GM19455 (cell line): Measurements from ENCODE around the gene RASA3.
"Not testable (repeated sequence)": the region's sequence is repeated elsewhere in the genome, so short reads cannot be mapped to it uniquely, and the experiment has no call there.

ENCODE experiments used
- ATAC-seq: cut with Tn5 transposase; IDR thresholded peaks from one replicate; pipeline ENCODE4 v1.9.1; 2021; ENCODE audit not compliant: unreplicated experiment

RASA3 gene

GRCh38 chr13:114128624-114129522 is 3.5 kb downstream of the RASA3 start:
- ATAC-seq = peak; percentile 56

DNA sequence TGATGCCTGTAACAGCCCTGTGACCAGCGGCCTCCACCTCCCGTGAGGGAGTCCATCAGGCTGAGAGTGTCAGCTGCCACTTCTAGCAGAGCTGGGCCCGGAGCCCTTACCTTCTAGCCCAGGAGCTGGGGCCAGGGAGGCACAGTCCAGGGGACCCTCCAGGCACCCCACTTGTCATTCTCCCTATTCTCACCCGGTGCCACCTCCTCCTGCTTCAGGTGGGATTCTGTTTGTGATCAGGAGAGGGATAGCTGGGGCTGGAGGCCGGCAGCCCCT is 4.1 kb downstream of the RASA3 start:
- ATAC-seq = no peak

DNA sequence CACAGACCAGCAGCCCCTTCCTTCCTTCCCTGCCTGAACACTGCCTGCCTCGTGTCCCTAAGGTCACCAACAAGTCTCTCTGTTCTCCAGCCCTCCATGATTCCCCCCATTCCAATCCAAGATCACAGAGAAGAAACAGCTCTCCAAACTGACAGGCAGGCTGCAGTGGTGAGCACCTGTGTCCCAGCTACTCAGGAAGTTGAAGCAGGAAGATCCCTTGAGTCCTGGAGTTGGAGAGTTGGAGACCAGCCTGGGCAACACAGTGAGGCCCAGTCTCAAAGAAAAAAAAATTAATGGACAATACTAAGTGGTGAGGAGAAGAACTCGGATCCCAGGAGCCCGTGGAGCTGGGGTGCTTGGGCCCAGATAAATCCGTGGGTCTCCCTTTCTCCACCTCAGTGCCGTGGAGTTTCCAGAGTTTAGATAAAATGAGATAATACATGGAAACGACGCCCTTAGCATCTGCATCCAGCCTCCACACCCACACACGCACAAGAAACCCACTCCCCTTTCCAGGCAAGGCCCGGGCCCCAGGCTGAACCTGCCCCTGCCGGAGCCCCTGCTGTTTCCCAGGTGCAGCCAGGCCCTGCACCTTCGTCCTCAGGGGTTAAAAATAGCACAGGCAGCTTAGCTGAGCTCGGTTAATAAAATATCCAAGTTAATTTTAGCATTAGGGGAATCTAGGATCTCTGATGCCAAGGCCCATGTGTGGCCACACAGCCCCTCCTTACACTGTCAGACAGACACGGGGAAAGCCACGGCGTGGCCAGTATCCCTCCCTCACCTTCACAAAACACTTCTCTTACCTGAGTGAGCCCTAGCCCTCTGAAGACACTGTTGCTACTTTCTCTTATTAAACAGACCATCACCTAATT is 4.7 kb downstream of the RASA3 start:
- no peak for ATAC-seq

DNA sequence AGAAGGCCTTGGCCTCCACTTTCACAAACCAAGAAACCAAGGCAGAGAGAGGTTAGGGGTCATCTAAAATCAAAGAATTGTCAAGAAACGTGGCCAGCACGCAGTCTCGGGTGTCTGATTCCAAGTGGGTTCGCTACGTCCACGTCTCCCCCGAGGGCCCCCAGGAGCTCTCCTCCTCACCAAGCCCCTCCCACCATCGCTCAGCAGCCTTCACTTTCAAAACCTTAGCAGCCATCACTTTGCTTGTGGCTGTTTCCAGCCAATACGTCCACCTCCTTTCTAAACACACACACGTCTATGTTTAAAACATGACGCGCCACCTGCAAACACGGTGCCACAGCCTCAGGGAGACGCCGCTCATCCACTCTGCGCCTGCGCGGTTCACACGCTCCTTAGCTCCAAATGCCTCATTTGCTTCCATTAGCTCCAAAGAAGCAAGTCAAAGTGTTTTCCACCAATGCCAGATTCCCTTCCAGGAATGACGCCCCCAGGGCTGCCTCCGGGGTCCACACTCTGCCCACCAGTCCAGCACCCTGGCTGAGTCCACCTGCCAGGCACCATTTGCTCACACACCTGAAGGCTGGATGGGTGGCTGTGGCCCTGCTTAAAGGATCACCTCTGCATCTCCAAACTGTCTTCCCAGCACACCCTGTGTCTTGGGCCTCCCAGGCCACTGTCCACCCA is 5.5 kb downstream of the RASA3 start:
- ATAC-seq = no peak

DNA sequence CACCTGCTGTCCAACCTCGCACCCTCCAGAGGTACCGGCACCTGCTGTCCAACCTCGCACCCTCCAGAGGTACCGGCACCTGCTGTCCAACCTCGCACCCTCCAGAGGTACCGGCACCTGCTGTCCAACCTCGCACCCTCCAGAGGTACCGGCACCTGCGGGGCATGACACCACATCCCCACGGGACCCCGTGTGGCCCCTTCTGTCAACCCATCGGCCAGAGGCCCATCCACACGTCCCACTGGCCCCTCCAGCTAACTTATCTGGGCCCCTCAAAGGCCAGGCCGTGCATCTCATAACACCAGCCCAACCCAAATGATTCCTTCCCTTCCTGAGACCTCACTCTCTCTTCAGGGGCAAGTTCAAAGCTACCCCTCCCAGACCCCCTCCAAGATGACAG is 6.3 kb downstream of the RASA3 start:
- ATAC-seq = not testable (repeated sequence)

- no peak for ATAC-seq
Measured at GRCh38 chr13:114125589-114125988, 6.8 kb downstream of the RASA3 start.

DNA sequence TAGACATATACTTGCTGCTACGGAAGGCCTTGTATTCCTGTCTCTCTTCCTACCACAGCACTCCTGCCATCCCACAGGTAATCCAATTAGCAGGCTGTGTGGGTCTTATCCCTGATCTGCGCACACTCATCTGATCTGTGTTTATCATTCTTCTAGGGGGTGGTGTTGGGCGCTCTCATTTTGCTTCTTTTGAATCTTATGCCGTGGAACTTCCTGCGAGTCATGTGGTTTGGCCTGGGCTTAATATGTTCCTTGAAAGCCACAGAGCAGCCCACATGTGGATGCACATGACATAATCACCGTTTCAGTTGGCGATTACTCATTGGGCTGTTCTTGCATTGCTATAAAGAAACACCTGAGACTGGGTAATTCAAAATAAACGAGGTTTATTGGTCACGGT is 7.5 kb downstream of the RASA3 start:
- no peak for ATAC-seq

- no peak for ATAC-seq
Measured at GRCh38 chr13:114124431-114124830, 8.0 kb downstream of the RASA3 start.

DNA sequence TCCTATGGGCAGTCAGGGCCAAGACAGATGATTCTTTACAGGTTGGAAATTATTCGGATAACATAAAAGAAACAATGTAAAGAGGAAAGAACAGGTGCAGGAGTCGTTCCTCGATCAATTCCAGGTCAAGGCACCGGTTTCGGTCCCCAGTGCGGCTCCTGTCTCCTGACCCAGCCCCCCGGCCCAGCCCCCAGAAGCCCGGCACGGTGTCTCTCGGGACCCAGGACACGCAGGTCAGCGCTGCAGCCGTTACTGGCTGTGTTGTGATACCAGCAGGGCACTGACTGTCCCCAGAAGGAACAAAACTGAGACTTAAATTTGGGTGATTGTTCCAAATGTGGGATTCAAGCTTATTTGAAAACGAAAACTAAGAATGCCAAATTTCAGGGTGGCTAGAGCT is 8.5 kb downstream of the RASA3 start:
- ATAC-seq = no peak

- ATAC-seq = no peak
Measured at GRCh38 chr13:114123448-114123847, 9.0 kb downstream of the RASA3 start.

DNA sequence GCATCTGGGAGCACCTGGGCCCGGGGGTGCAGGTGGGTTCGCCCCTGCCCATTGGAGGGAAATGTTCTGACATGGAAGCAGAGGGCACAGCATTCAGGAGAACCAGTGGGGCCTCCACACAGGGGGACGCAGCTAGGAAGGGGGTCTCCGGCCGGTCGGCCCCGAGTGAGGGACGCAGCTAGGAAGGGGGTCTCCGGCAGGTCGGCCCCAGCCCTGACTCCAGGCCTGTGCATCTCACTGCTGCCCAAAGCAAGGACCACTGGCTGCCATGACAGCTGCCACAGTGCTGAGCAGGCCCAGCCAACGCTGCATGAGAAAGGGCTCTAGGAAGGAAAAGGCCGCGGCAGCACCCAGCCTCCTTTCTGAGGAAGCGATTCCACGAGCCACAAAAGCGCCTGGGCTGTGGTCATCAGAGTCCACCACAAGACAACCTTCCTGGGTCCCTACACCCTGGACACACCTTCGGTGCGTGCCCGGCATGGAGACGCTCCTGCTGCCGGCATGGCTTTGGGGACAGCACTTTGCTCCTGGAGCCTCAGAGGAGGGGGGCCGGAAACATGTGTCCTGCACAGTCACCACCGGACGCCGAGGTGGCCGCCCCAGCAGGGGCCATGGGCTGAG is 9.7 kb downstream of the RASA3 start:
- ATAC-seq = no peak

- no peak for ATAC-seq
Measured at GRCh38 chr13:114122127-114122511, 10.3 kb downstream of the RASA3 start.

GRCh38 chr13:114121496-114122126 is 10.8 kb downstream of the RASA3 start:
- no peak for ATAC-seq

DNA sequence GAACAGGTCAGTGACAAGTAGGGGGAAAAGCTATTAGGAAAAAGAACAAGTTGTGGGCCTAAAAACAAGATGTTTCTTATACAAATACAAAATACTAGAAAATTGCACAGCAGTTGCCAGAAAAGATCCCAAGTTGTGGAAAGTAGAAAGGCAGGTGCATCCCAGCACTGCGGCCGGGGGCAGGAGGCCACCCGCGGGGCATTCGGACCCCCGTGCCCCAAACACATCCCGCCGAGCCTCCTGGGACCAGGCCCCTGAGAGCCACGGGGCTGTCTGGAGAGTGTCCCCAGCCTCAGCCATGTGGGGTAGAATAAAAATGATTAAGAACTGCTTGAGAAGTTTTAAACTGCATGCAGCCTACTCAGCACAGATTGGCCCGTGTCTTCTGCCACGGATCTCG is 11.4 kb downstream of the RASA3 start:
- ATAC-seq = no peak

GRCh38 chr13:114120591-114121011 is 11.8 kb downstream of the RASA3 start:
- no peak for ATAC-seq

DNA sequence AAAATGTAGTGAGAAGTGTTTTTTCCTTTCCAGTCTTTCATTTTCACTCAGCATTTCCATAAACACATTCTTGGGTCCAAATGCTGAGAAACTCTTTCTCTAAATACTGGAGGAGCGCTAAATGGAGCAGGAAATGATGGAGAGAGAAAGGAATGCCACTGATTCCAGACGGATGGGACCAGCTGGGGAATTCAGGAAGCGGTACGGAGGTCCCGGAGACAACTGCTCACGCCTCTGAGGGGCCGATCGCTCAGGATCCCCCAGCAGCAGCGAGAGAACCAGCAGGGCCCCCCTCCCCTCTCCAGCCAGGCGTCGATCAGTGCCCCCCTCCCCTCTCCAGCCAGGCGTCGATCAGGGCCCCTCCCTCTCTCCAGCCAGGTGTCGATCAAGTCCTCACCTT is 13.2 kb downstream of the RASA3 start:
- no peak for ATAC-seq

DNA sequence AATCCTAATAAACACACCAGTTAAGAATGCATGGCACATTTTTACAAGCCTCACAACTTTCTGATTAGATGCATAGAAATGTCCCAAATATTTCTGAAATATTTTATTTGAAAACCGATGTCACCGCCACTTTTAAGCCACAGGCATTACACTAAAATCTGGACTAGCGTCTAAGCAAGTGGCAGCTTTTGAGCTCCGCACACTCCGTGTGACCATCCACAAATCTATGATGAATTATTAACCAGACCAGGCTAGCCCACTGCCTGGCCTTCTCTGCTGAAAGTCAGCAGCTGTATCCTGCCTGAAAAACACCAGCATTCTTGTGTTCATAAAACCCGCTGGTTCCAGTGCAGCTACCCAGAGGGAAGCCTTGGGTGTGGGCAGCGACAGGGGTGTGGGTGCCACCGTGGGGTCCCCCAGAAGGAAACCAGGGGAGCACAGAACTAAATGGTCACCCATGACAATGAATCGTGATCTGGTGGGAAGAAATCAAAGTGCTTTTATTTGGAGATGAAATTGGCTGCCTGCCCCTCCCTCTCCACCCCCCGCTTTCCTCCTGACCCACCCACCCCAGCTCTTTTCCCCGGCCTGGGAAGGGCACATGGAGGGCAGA is 13.8 kb downstream of the RASA3 start:
- no peak for ATAC-seq

DNA sequence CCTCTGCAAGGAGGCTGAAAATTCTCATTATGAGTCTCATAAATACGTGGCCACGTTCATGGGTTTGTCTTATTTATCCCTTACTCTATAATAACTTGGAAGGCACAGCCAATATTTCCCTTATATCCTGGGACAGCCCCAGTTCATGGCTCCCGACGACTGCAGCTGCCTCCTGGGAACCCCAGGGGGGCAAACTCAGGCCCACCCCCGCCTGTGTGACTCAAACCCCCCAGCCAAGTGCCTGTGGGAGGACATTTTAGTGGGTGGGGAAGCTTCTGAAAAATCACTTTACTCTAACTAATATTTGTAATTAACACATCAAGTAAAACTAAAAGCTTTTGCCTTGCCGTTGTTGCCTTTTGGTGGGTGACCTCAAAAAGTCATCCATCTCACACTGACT is 14.3 kb downstream of the RASA3 start:
- ATAC-seq = no peak

- ATAC-seq = not testable (repeated sequence)
Measured at GRCh38 chr13:114117341-114117874, 15.0 kb downstream of the RASA3 start.

- ATAC-seq = no peak
Measured at GRCh38 chr13:114116734-114117133, 15.7 kb downstream of the RASA3 start.
